Measurements from ENCODE around the gene PTPN14. TPM values are rescaled to one million over a fixed set of nuclear protein-coding genes. Genes with fewer than 3 reads are reported as not detected.

The PTPN14 gene
- total RNA-seq, 1 experiment from 2014 or later = 243 TPM

DNA sequence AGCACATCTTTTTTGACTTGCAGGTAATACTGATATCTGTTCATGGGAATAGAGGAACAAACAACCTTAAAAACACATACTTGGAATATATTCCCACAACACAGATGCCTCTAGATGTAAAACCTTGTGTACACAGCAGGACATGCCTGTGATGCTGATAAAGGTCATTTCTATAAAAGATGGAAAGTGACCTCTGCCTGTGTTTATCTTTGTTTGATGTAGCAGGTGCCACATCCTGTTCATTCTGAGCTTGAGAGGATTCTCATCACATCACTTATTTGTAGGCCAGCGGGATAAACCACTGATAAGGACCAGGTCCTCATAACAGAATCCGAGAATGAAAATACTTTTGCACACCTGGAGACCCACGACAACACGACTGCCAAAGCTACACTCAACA, 136.7 kb downstream of the PTPN14 start:
- no TSS peak for BruUV-seq (replicated peaks)
- intact Hi-C loops (cut with micrococcal nuclease) = no loop called here
- Mint-ChIP-seq H3K9me3 (ENCODE audit: unreplicated experiment) (no peaks in the 10 kb centered on the region), H3K27ac (ENCODE audit: low read depth, unreplicated experiment) (peak overlapping the region; percentile 69), H3K27me3 (ENCODE audit: insufficient read depth, unreplicated experiment) (no peaks in the 10 kb centered on the region), H3K4me1 (ENCODE audit: insufficient read depth, unreplicated experiment) (peaks cover 50% of the 10 kb centered on the region), H3K4me3 (ENCODE audit: unreplicated experiment) (no peak overlapping the region), H3K36me3 (ENCODE audit: insufficient read depth, unreplicated experiment) (peaks cover 22% of the 10 kb centered on the region)
- no peak for TF ChIP-seq CTCF (IDR thresholded peaks at IDR 0.05; ENCODE audit: unreplicated experiment)
- CTCF ChIA-PET = interaction anchor here (0.6 to 5.4 kb wide), 18 partner anchors 8 to 200 kb away, joined by 3 to 64 read pairs (median 4); partner anchors contain the start of gene PTPN14
- POLR2A ChIA-PET = interaction anchor here (0.6 to 8.4 kb wide), 21 partner anchors 8 to 168 kb away, joined by 3 to 126 read pairs (median 11); partner anchors contain the start of gene PTPN14
- no peak for DNase-seq (ENCODE audit: unreplicated experiment)

DNA sequence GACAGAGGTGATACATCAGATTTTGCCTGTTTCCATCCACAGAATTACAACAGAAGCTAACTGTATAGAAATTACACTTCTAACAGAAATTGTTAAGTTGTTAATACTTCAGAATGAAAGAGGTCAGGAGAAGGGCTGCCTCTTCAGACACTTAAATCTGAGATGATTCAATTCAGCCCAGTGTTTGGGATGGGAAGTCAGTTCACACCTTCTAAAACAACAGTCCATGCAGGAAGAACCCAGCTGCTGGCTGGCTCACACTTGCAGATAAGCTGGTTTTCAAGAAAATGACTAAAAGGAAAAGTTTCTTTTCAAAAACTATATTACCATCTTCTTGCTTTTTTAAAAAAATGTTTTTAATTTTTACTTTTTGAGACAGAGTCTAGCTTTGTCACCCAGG, 138.1 kb downstream of the PTPN14 start:
- BruUV-seq (replicated peaks) = no TSS peak
- intact Hi-C loops (cut with micrococcal nuclease) = no loop called here
- peaks cover 14% of the 10 kb centered on the region for H3K36me3 Mint-ChIP-seq (ENCODE audit: insufficient read depth, unreplicated experiment)
- peaks cover 36% of the 10 kb centered on the region for H3K4me1 Mint-ChIP-seq (ENCODE audit: insufficient read depth, unreplicated experiment)
- no peak for TF ChIP-seq CTCF (IDR thresholded peaks at IDR 0.05; ENCODE audit: unreplicated experiment)
- H3K27me3 Mint-ChIP-seq (ENCODE audit: insufficient read depth, unreplicated experiment) = no peaks in the 10 kb centered on the region
- POLR2A ChIA-PET = interaction anchor here (1.0 to 8.4 kb wide), 16 partner anchors 8 to 170 kb away, joined by 3 to 126 read pairs (median 25); partner anchors contain the start of gene PTPN14
- CTCF ChIA-PET = interaction anchor here (0.6 to 5.4 kb wide), 14 partner anchors 9 to 215 kb away, joined by 3 to 64 read pairs (median 4); partner anchors contain the start of gene PTPN14
- H3K4me3 Mint-ChIP-seq (ENCODE audit: unreplicated experiment) = no peak overlapping the region
- no peaks in the 10 kb centered on the region for H3K9me3 Mint-ChIP-seq (ENCODE audit: unreplicated experiment)
- DNase-seq (ENCODE audit: unreplicated experiment) = no peak
- H3K27ac Mint-ChIP-seq (ENCODE audit: low read depth, unreplicated experiment) = peak overlapping the region; percentile 47

- peaks cover 24% of the 10 kb centered on the region for H3K4me1 Mint-ChIP-seq (ENCODE audit: insufficient read depth, unreplicated experiment)
- peak; percentile 54 for DNase-seq (ENCODE audit: unreplicated experiment)
- no peaks in the 10 kb centered on the region for H3K27me3 Mint-ChIP-seq (ENCODE audit: insufficient read depth, unreplicated experiment)
- CTCF ChIA-PET = interaction anchor here (0.5 to 5.0 kb wide), 21 partner anchors 9 to 1195 kb away, joined by 3 to 31 read pairs (median 4); partner anchors contain the start of gene PTPN14
- no TSS peak for BruUV-seq (replicated peaks)
- TF ChIP-seq CTCF (IDR thresholded peaks at IDR 0.05; ENCODE audit: unreplicated experiment) = no peak
- H3K9me3 Mint-ChIP-seq (ENCODE audit: unreplicated experiment) = no peaks in the 10 kb centered on the region
- no peak overlapping the region for H3K4me3 Mint-ChIP-seq (ENCODE audit: unreplicated experiment)
- peaks cover 46% of the 10 kb centered on the region for H3K36me3 Mint-ChIP-seq (ENCODE audit: insufficient read depth, unreplicated experiment)
- peak overlapping the region; percentile 20 for H3K27ac Mint-ChIP-seq (ENCODE audit: low read depth, unreplicated experiment)
- intact Hi-C loops (cut with micrococcal nuclease) = no loop called here
- POLR2A ChIA-PET = interaction anchor here (0.7 to 6.8 kb wide), 18 partner anchors 10 to 179 kb away, joined by 3 to 68 read pairs (median 4); partner anchors contain the start of gene PTPN14
Observed at GRCh38 chr1:214404571-214405213, 146.7 kb downstream of the PTPN14 start.

DNA sequence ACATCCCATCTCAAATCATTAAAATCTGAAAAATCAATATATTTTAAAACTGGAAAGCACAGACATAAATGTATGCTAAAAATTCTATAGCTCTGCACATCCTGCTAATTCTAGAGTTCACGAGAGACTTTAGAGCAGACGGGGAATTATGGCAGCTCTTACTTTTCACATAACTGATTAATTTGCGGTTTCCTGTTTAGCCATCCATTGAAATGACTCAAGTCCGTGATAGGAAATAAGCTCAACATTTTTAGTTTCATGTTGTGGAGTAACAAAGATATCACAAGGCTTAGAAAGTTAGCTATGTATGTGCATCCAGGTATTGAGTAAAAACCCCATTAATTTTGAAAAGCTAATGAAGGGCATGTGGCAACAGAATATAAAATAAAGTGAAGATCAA, 147.2 kb downstream of the PTPN14 start:
- Mint-ChIP-seq H3K9me3 (ENCODE audit: unreplicated experiment) (no peaks in the 10 kb centered on the region), H3K27me3 (ENCODE audit: insufficient read depth, unreplicated experiment) (no peaks in the 10 kb centered on the region), H3K27ac (ENCODE audit: low read depth, unreplicated experiment) (peak overlapping the region; percentile 20), H3K4me3 (ENCODE audit: unreplicated experiment) (no peak overlapping the region), H3K36me3 (ENCODE audit: insufficient read depth, unreplicated experiment) (peaks cover 52% of the 10 kb centered on the region), H3K4me1 (ENCODE audit: insufficient read depth, unreplicated experiment) (peaks cover 24% of the 10 kb centered on the region)
- DNase-seq (ENCODE audit: unreplicated experiment) = peak; percentile 40
- TF ChIP-seq CTCF (IDR thresholded peaks at IDR 0.05; ENCODE audit: unreplicated experiment) = no peak
- intact Hi-C loops (cut with micrococcal nuclease) = no loop called here
- no TSS peak for BruUV-seq (replicated peaks)
- ChIA-PET CTCF (interaction anchor here (0.7 to 5.0 kb wide), 19 partner anchors 9 to 743 kb away, joined by 3 to 31 read pairs (median 4); partner anchors contain the start of gene PTPN14), POLR2A (interaction anchor here (0.8 to 6.8 kb wide), 13 partner anchors 9 to 179 kb away, joined by 3 to 68 read pairs (median 8); partner anchors contain the start of gene PTPN14)

Measured in MCF 10A (cell line).